Neural cell (in vitro differentiated cells): ENCODE results near the gene EPC1. TPM values are rescaled to one million over a fixed set of nuclear protein-coding genes. Genes with fewer than 3 reads are reported as not detected.
A peak's percentile ranks its signal among the peaks of the same experiment; 100 is the strongest.

Experiments used
- H2AFZ ChIP-seq: fragments of 200-600, 300-800 bp; sonication (generic), shearing (Covaris generic); 2 replicates; pipeline ENCODE4 v1.6.0; 2014; ENCODE audit warnings: low read depth, mild to moderate bottlenecking, antibody characterized with exemption, low read length, moderate library complexity
- H3F3A ChIP-seq: fragments of 200-600 bp; shearing (Covaris generic); 2 replicates; pipeline ENCODE4 v1.6.1; 2016; ENCODE audit warnings: mild to moderate bottlenecking, moderate library complexity, mixed read lengths, antibody characterized with exemption, low read length; ENCODE audit not compliant: insufficient read depth, poor library complexity, severe bottlenecking
- H3K27ac ChIP-seq: fragments of 200-600, 300-800 bp; sonication (generic), shearing (Covaris generic); 2 replicates; pipeline ENCODE4 v1.5.1; 2014; ENCODE audit warnings: mild to moderate bottlenecking, low read length, moderate library complexity
- H3K27me3 ChIP-seq: fragments of 300-800, 200-600 bp; sonication (generic), shearing (Covaris generic); 2 replicates; pipeline ENCODE4 v1.6.0; 2014; ENCODE audit warnings: mild to moderate bottlenecking, low read depth, low read length, moderate library complexity; ENCODE audit not compliant: insufficient read depth
- H3K36me3 ChIP-seq: fragments of 300-800, 200-600 bp; sonication (generic), shearing (Covaris generic); 2 replicates; pipeline ENCODE4 v1.5.1; 2014; ENCODE audit warnings: mild to moderate bottlenecking, antibody characterized with exemption, low read length, moderate library complexity; ENCODE audit not compliant: insufficient read depth
- H3K4me2 ChIP-seq: fragments of 300-800, 200-600 bp; sonication (generic), shearing (Covaris generic); 2 replicates; pipeline ENCODE4 v1.6.0; 2014; ENCODE audit warnings: mild to moderate bottlenecking, low read length
- H3K4me3 ChIP-seq: fragments of 300-800, 200-600 bp; sonication (generic), shearing (Covaris generic); 2 replicates; pipeline ENCODE4 v1.5.1; 2014; ENCODE audit warnings: mild to moderate bottlenecking, low read length, moderate library complexity
- H3K79me2 ChIP-seq: fragments of 200-600 bp; shearing (Covaris generic); replicated peaks from 2 replicates; pipeline ENCODE4 v1.6.0; 2014; ENCODE audit warnings: mild to moderate bottlenecking, low read length, moderate library complexity; ENCODE audit not compliant: insufficient read depth
- H3K9ac ChIP-seq: fragments of 300-800, 200-600 bp; sonication (generic), shearing (Covaris generic); 2 replicates; pipeline ENCODE4 v1.6.1; 2016; ENCODE audit warnings: mild to moderate bottlenecking, low read length, mixed read lengths
- H3K9me2 ChIP-seq: fragments of 200-600 bp; shearing (Covaris generic); 2 replicates; pipeline ENCODE4 v1.6.1; 2016; ENCODE audit warnings: mild to moderate bottlenecking, low read length, mixed read lengths; ENCODE audit not compliant: insufficient read depth
- H3K9me3 ChIP-seq: fragments of 200-600, 300-800 bp; sonication (generic), shearing (Covaris generic); 2 replicates; pipeline ENCODE4 v1.6.1; 2016; ENCODE audit warnings: mild to moderate bottlenecking, mixed run types, low read length, moderate library complexity, mixed read lengths
- H4K20me1 ChIP-seq: fragments of 200-600 bp; shearing (Covaris generic); 2 replicates; pipeline ENCODE4 v1.6.1; 2016; ENCODE audit warnings: mild to moderate bottlenecking, mixed run types; ENCODE audit not compliant: insufficient read depth
- EP300 ChIP-seq: fragments of 450-650 bp; conservative IDR thresholded peaks from 2 replicates; pipeline ENCODE4 v1.6.1; 2014; ENCODE audit warnings: antibody characterized with exemption, mild to moderate bottlenecking, moderate library complexity; ENCODE audit not compliant: poor library complexity, severe bottlenecking
- EZH2 ChIP-seq: fragments of 200-600, 300-800 bp; shearing (Covaris generic), sonication (generic); IDR thresholded peaks from 2 replicates; pipeline ENCODE4 v1.6.1; 2014; ENCODE audit warnings: antibody characterized with exemption, low read length, borderline replicate concordance, mild to moderate bottlenecking; ENCODE audit not compliant: insufficient read depth, poor library complexity, severe bottlenecking
- MXI1 ChIP-seq: fragments of 450-650 bp; conservative IDR thresholded peaks from 2 replicates; pipeline ENCODE4 v1.6.1; 2014; ENCODE audit warnings: antibody characterized with exemption, mild to moderate bottlenecking; ENCODE audit not compliant: poor library complexity, severe bottlenecking
- POLR2AphosphoS5 ChIP-seq: IDR thresholded peaks from 2 replicates; pipeline ENCODE4 v1.6.1; 2012
- RAD21 ChIP-seq: fragments of 450-650 bp; conservative IDR thresholded peaks from 2 replicates; pipeline ENCODE4 v1.6.1; 2014; ENCODE audit warnings: antibody characterized with exemption, mild to moderate bottlenecking, moderate library complexity
- SMC3 ChIP-seq: fragments of 450-650 bp; conservative IDR thresholded peaks from 2 replicates; pipeline ENCODE4 v1.6.1; 2014; ENCODE audit warnings: antibody characterized with exemption, mild to moderate bottlenecking, moderate library complexity; ENCODE audit not compliant: poor library complexity
- TAF1 ChIP-seq: IDR thresholded peaks from 2 replicates; pipeline ENCODE4 v1.6.1; 2012; ENCODE audit warnings: low read depth
- polyA plus RNA-seq: library from polyadenylated mRNA; depleted of rRNA; stranded (reverse); fragments of >200 nt; gene quantifications from 2 replicates; pipeline ENCODE4 v1.2.3, GENCODE V29; 2014
- TF ChIP-seq, protein P1 (sequence below): fragments of 450-650 bp; IDR thresholded peaks from 2 replicates; pipeline ENCODE4 v1.5.1; 2014; ENCODE audit warnings: antibody characterized with exemption, mild to moderate bottlenecking, moderate library complexity; ENCODE audit not compliant: poor library complexity, severe bottlenecking
- TF ChIP-seq, protein P2 (sequence below): IDR thresholded peaks from 2 replicates; pipeline ENCODE4 v1.6.1; 2012; ENCODE audit warnings: borderline replicate concordance

Gene EPC1
- polyA plus RNA-seq, 1 donor from 2014 or later: 137 TPM

DNA sequence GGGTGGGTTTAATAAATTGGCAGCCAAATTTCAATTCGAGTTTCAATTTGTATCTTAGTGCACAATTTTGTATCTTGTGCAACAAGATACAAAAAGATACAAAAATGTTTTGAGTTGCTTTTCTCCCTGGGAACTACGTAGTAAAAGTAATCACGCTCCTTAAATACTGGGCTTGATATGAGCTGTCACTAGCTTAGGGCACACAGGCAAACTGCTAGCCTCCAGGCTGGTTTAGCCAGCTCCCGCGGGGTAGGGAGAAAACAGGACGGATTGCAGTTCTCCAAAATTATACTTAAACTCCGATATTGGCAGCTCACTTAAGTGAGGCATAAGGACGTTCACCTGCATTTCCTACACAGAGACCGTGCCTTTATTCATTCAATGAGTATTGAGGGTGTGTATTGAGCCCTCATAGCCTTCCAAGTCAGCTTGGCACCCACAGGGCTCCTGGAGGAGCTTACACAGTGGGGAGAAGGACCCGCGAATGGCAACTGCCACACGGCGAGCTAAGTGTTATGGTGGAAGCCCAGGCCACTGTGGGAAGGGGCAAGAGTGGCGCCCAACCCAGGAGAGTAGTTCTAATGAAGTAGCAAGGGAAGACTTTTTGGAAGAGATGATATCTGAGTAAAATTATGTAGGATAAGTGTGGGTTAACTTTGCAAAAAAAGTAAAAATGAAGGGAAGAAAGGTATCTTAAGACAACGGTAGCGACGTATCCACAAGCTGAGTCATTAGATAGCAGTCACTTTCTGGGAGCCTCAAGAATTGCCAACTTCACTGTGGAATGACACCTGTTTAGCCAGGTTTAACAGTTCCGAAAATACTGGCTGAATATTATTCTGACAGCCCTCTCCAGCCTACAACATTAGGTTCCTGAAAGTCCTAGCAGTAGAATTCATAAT lies 1.6 kb upstream of the EPC1 start:
- H3K27ac ChIP-seq: no peak overlapping the region
- peaks cover 4% of the 10 kb centered on the region for H3F3A ChIP-seq
- H2AFZ ChIP-seq: no peak overlapping the region
- no peaks in the 10 kb centered on the region for H3K9me3 ChIP-seq
- peak overlapping the region; percentile 100 for H3K9ac ChIP-seq
- no peak for TF ChIP-seq SMC3
- no peaks in the 10 kb centered on the region for H3K27me3 ChIP-seq
- H3K36me3 ChIP-seq: no peaks in the 10 kb centered on the region
- H3K4me2 ChIP-seq: peak overlapping the region; percentile 39
- H3K4me3 ChIP-seq: peak overlapping the region; percentile 92
- H4K20me1 ChIP-seq: peaks cover 17% of the 10 kb centered on the region
- peaks cover 73% of the 10 kb centered on the region for H3K79me2 ChIP-seq
- no peaks in the 10 kb centered on the region for H3K9me2 ChIP-seq

DNA sequence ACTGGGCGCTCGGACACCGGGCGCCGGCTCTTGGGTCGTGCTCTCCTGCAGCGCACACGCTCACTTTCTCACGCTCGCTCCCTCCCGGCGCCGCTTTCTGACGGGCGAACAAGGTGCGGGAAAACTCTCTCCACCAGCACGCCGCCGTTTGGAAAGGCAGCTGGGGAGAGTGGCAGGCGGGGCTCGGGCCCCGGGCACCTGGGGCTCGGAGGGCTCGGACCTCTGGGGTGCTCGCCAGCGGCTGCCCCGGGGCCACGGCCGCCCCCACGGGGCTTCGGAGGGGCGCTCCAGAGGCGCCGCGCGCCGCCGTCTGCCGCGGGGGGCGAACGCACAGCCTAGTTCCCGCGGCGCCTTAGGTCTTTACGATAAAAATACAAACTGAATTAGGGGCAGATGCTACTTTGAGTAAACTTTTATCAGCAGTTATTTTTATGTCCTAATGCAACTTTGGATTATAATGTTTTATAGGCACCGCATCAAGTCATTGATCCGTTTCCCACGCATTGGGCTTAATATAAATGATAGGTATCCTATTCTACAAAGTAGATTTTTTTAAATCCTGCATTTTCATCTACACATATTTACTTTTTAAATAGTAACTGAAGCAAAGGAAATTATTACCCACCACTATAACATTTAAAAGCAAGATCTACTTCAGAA lies 535 bp upstream of the EPC1 start:
- TF ChIP-seq TAF1 (no peak), MXI1 (peak; percentile 86)
- Histone ChIP-seq H4K20me1 (peaks cover 18% of the 10 kb centered on the region), H2AFZ (no peak overlapping the region)

DNA sequence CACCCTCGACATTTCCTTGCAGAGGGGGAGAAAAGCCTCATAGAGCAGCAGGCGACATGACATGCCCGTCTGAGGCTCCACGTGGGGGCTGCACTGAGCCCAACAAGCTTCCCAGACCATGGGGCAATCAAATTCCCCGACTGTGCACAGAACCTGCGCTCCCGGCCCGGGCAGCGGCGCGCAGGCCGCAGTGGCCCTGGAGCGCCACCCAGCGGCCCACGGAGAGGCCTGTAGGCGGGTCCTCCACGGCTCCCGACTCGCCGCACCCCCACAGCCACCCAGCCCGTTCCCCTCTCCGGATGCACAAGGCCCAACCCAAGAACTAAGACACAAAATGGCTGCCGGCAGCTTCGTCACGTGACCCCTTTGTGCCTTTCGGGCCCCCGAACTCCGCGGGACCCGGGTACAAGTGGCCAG lies 816 bp downstream of the EPC1 start:
- H3K27me3 ChIP-seq: no peaks in the 10 kb centered on the region
- H2AFZ ChIP-seq: peak overlapping the region; percentile 88
- peaks cover 4% of the 10 kb centered on the region for H3F3A ChIP-seq
- H3K9me2 ChIP-seq: no peaks in the 10 kb centered on the region
- H4K20me1 ChIP-seq: peaks cover 30% of the 10 kb centered on the region
- peaks cover 83% of the 10 kb centered on the region for H3K79me2 ChIP-seq
- peak overlapping the region; percentile 92 for H3K4me3 ChIP-seq
- peak overlapping the region; percentile 100 for H3K9ac ChIP-seq
- H3K9me3 ChIP-seq: no peaks in the 10 kb centered on the region
- TF ChIP-seq TAF1 (no peak), SMC3 (peak; percentile 83), RAD21 (peak; percentile 89), MXI1 (peak; percentile 96), EZH2 (no peak), POLR2AphosphoS5 (peak; percentile 68), EP300 (no peak)
- TF ChIP-seq, protein P1, sequence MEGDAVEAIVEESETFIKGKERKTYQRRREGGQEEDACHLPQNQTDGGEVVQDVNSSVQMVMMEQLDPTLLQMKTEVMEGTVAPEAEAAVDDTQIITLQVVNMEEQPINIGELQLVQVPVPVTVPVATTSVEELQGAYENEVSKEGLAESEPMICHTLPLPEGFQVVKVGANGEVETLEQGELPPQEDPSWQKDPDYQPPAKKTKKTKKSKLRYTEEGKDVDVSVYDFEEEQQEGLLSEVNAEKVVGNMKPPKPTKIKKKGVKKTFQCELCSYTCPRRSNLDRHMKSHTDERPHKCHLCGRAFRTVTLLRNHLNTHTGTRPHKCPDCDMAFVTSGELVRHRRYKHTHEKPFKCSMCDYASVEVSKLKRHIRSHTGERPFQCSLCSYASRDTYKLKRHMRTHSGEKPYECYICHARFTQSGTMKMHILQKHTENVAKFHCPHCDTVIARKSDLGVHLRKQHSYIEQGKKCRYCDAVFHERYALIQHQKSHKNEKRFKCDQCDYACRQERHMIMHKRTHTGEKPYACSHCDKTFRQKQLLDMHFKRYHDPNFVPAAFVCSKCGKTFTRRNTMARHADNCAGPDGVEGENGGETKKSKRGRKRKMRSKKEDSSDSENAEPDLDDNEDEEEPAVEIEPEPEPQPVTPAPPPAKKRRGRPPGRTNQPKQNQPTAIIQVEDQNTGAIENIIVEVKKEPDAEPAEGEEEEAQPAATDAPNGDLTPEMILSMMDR: peak; percentile 98
- TF ChIP-seq, protein P2, sequence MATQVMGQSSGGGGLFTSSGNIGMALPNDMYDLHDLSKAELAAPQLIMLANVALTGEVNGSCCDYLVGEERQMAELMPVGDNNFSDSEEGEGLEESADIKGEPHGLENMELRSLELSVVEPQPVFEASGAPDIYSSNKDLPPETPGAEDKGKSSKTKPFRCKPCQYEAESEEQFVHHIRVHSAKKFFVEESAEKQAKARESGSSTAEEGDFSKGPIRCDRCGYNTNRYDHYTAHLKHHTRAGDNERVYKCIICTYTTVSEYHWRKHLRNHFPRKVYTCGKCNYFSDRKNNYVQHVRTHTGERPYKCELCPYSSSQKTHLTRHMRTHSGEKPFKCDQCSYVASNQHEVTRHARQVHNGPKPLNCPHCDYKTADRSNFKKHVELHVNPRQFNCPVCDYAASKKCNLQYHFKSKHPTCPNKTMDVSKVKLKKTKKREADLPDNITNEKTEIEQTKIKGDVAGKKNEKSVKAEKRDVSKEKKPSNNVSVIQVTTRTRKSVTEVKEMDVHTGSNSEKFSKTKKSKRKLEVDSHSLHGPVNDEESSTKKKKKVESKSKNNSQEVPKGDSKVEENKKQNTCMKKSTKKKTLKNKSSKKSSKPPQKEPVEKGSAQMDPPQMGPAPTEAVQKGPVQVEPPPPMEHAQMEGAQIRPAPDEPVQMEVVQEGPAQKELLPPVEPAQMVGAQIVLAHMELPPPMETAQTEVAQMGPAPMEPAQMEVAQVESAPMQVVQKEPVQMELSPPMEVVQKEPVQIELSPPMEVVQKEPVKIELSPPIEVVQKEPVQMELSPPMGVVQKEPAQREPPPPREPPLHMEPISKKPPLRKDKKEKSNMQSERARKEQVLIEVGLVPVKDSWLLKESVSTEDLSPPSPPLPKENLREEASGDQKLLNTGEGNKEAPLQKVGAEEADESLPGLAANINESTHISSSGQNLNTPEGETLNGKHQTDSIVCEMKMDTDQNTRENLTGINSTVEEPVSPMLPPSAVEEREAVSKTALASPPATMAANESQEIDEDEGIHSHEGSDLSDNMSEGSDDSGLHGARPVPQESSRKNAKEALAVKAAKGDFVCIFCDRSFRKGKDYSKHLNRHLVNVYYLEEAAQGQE: no peak
- peak overlapping the region; percentile 100 for H3K27ac ChIP-seq
- no peaks in the 10 kb centered on the region for H3K36me3 ChIP-seq
- peak overlapping the region; percentile 71 for H3K4me2 ChIP-seq

More for the DNA sequence above, 535 bp upstream of the EPC1 start:
- H3K9me2 ChIP-seq: no peaks in the 10 kb centered on the region
- H3K9me3 ChIP-seq: no peaks in the 10 kb centered on the region
- H3K4me3 ChIP-seq: peak overlapping the region; percentile 92
- no peaks in the 10 kb centered on the region for H3K36me3 ChIP-seq
- peaks cover 4% of the 10 kb centered on the region for H3F3A ChIP-seq
- H3K4me2 ChIP-seq: peak overlapping the region; percentile 39
- H3K79me2 ChIP-seq: peaks cover 74% of the 10 kb centered on the region
- peak overlapping the region; percentile 100 for H3K9ac ChIP-seq
- H3K27ac ChIP-seq: peak overlapping the region; percentile 100
- no peaks in the 10 kb centered on the region for H3K27me3 ChIP-seq
